Measurements from ENCODE around the gene CARMIL1. TPM values are rescaled to one million over a fixed set of nuclear protein-coding genes. Genes with fewer than 3 reads are reported as not detected.
"Not testable (repeated sequence)": the region's sequence is repeated elsewhere in the genome, so short reads cannot be mapped to it uniquely, and the experiment has no call there.

CARMIL1 gene
- total RNA-seq, 2 donors from 2014 or later, result 11.9 to 13.7 TPM

DNA sequence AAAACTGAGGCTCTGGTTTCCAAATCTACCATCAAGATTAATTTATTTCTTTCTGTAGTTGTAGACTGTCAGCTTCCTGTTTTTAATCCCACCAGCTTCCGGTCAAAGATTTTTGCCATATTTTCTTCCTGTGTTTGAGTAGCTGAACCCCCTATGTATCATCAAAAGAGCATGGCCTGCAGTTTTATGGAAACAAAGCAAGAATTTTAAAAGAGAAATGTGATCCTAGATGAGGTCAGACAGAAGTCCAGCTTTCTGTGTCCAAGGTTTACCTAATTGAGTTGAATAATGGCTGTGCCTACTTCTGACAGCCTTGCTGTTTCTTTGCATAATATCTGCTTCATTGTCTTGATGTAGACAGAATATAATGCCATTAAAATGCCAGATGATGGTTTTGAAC is 163.7 kb downstream of the CARMIL1 start:
- no peak for ATAC-seq
- 75 to 84% methylated on average over 1 of the region's 1 CpG for WGBS, 2 donors

DNA sequence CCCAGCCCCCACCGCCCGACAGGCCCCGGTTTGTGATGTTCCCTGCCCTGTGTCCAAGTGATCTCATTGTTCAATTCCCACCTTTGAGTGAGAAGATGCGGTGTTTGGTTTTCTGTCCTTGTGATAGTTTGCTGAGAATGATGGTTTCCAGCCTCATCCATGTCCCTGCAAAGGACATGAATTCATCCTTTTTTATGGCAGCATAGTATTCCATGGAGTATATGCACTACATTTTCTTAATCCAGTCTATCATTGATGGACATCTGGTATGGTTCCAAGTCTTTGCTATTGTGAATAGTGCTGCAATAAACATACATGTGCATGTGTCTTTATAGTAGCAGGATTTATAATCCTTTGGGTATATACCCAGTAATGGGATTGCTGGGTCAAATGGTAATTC is 165.3 kb downstream of the CARMIL1 start:
- ATAC-seq; H3K27ac ChIP-seq; DNase-seq; H3K27me3 ChIP-seq; H3K4me1 ChIP-seq; H3K4me3 ChIP-seq; H3K9me3 ChIP-seq; H3K36me3 ChIP-seq (replicated peaks in 1 of 2; ENCODE audit: insufficient read depth in 1 of 2, low read depth in 2 of 2); intact Hi-C loops (cut with DNase I): not testable (repeated sequence)
- 83 to 88% methylated on average over 4 of the region's 4 CpGs for WGBS, 2 donors

More for the DNA sequence above, 163.7 kb downstream of the CARMIL1 start:
- H3K36me3 ChIP-seq (replicated peaks in 1 of 2; ENCODE audit: insufficient read depth in 1 of 2, low read depth in 2 of 2), result no peaks in the 10 kb centered on the region
- intact Hi-C loops (cut with DNase I), result no loop called here
- no peak overlapping the region for H3K4me3 ChIP-seq
- no peaks in the 10 kb centered on the region for H3K27me3 ChIP-seq
- no peaks in the 10 kb centered on the region for H3K9me3 ChIP-seq
- DNase-seq, result no peak
- H3K27ac ChIP-seq, result no peak overlapping the region
- TF ChIP-seq, protein P1, sequence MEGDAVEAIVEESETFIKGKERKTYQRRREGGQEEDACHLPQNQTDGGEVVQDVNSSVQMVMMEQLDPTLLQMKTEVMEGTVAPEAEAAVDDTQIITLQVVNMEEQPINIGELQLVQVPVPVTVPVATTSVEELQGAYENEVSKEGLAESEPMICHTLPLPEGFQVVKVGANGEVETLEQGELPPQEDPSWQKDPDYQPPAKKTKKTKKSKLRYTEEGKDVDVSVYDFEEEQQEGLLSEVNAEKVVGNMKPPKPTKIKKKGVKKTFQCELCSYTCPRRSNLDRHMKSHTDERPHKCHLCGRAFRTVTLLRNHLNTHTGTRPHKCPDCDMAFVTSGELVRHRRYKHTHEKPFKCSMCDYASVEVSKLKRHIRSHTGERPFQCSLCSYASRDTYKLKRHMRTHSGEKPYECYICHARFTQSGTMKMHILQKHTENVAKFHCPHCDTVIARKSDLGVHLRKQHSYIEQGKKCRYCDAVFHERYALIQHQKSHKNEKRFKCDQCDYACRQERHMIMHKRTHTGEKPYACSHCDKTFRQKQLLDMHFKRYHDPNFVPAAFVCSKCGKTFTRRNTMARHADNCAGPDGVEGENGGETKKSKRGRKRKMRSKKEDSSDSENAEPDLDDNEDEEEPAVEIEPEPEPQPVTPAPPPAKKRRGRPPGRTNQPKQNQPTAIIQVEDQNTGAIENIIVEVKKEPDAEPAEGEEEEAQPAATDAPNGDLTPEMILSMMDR (IDR thresholded peaks at IDR 0.05), result no peak
- TF ChIP-seq POLR2A (IDR thresholded peaks at IDR 0.05), result no peak
- H3K4me1 ChIP-seq, result peaks cover 5% of the 10 kb centered on the region

DNA sequence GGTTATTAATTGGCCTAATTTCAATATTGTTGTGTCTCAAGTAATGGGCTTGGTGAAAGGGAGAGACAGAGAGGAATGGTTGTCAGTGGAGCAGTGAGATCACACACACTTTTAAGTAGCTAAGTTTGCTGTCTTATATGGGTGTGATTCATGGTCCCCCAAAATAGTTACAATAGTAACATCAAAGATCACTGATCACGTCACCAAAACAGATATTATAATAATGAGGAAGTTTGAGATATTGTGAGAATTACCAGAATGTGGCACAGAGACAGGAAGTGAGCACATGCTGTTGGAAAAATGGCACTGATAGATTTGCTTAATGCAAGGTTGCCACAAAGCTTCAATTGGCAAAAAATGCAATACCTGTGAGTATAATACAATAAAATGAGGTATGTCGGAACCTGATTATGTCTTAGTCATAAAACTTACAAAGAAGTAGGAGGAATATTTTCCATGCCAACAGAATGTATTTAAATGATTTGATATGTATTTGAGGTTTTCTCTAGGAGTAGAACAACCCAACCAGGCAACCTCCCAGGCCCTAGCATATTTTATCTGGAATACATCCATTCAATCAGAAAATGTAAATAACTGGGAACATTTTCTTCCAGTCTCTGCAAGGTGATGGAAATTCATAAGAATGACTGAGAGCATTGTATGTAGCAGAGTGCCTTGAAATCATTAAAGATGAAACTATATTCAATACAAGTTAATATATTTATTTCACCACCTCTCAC is 167.8 kb downstream of the CARMIL1 start:
- Histone ChIP-seq H3K4me3 (no peak overlapping the region), H3K36me3 (replicated peaks in 1 of 2; ENCODE audit: insufficient read depth in 1 of 2, low read depth in 2 of 2) (no peaks in the 10 kb centered on the region), H3K27ac (no peak overlapping the region), H3K4me1 (no peaks in the 10 kb centered on the region), H3K27me3 (no peaks in the 10 kb centered on the region), H3K9me3 (no peaks in the 10 kb centered on the region)
- no peak for TF ChIP-seq POLR2A (IDR thresholded peaks at IDR 0.05)
- TF ChIP-seq, protein P1 (IDR thresholded peaks at IDR 0.05), result no peak
- 88 to 95% methylated on average over 2 of the region's 2 CpGs for WGBS, 2 donors
- intact Hi-C loops (cut with DNase I), result no loop called here
- DNase-seq (no peak), ATAC-seq (no peak)

DNA sequence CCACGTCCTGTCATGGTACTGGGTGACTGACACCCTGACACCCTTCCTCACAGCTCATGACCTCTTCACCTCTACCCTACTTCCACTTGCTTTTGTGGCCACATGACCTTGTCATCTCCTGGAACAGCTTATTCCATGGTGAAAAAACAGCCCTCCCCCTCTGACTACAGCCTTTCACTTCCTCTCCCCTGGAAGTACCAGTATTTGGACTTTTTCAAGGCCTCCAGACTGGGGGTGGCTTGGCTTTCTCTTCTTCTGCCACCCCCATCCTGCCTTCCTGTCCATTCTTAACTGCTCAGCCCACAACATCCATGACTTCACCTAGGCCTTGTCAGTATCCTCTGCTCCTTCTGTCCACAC is 168.4 kb downstream of the CARMIL1 start:
- 46 to 63% methylated on average over 1 of the region's 1 CpG for WGBS, 2 donors
- no peak for TF ChIP-seq POLR2A (IDR thresholded peaks at IDR 0.05)
- TF ChIP-seq, protein P1 (IDR thresholded peaks at IDR 0.05), result no peak
- no peak overlapping the region for H3K27ac ChIP-seq
- DNase-seq (peak in 1 of 4 donors; percentile 30), ATAC-seq (no peak)
- intact Hi-C loops (cut with DNase I), result no loop called here
- no peaks in the 10 kb centered on the region for H3K36me3 ChIP-seq (replicated peaks in 1 of 2; ENCODE audit: insufficient read depth in 1 of 2, low read depth in 2 of 2)
- H3K4me1 ChIP-seq, result no peaks in the 10 kb centered on the region
- no peaks in the 10 kb centered on the region for H3K27me3 ChIP-seq
- no peaks in the 10 kb centered on the region for H3K9me3 ChIP-seq
- H3K4me3 ChIP-seq, result no peak overlapping the region

DNA sequence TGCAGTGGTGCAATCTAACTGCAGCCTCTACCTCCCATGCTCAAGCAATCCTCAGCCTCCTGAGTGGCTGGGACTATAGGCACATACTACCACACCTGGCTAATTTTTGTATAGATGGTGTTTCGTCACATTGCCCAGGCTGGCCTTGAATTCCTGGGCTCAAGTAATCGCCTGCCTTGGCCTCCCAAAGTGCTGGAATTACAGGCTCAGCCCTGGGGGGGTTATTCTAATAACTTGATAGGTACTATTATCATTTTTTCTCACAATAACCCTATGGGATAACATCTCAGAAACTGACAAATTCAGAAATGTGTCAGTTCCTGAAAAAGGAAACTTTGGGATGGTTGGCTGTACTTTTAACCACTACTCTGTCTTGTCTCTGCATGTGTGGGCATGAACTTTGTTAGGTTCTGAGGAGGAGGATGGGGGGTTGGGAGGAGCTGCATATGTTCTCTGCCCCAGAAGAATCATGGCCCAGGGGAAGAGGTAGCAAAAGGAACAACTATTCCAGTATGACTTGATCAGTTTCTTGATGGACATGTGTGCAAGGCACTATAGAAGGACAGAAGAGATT is 169.9 kb downstream of the CARMIL1 start:
- intact Hi-C loops (cut with DNase I), result no loop called here
- no peaks in the 10 kb centered on the region for H3K4me1 ChIP-seq
- H3K4me3 ChIP-seq, result no peak overlapping the region
- no peaks in the 10 kb centered on the region for H3K27me3 ChIP-seq
- no peaks in the 10 kb centered on the region for H3K9me3 ChIP-seq
- H3K36me3 ChIP-seq (replicated peaks in 1 of 2; ENCODE audit: insufficient read depth in 1 of 2, low read depth in 2 of 2), result no peaks in the 10 kb centered on the region
- 73 to 80% methylated on average over 2 of the region's 2 CpGs for WGBS, 2 donors
- ATAC-seq (no peak), DNase-seq (no peak)
- no peak overlapping the region for H3K27ac ChIP-seq
- TF ChIP-seq, protein P1 (IDR thresholded peaks at IDR 0.05), result no peak
- no peak for TF ChIP-seq POLR2A (IDR thresholded peaks at IDR 0.05)
